Smooth muscle cell (in vitro differentiated cells): Measurements from ENCODE around the gene DNM2. TPM values are rescaled to one million over a fixed set of nuclear protein-coding genes. Genes with fewer than 3 reads are reported as not detected.
A peak's percentile ranks its signal among the peaks of the same experiment; 100 is the strongest.

Experiments used
- DNase-seq: peaks from one replicate; lab custom pipeline; 2025; ENCODE audit not compliant: unreplicated experiment; lab: John Stamatoyannopoulos, UW
- H2AFZ ChIP-seq: fragments of 200-600 bp; sonication (generic); 2 replicates; pipeline ENCODE4 v1.6.0; 2016; ENCODE audit warnings: antibody characterized with exemption, low read depth, mild to moderate bottlenecking
- H3F3A ChIP-seq: fragments of 200-600 bp; sonication (generic); 2 replicates; pipeline ENCODE4 v1.6.0; 2017; ENCODE audit warnings: antibody characterized with exemption, low read depth
- H3K27ac ChIP-seq: fragments of 200-600 bp; sonication (generic); 2 replicates; pipeline ENCODE4 v1.5.1; 2016; ENCODE audit warnings: low read depth, mild to moderate bottlenecking
- H3K27me3 ChIP-seq: fragments of 200-600 bp; sonication (generic); 2 replicates; pipeline ENCODE4 v1.6.1; 2016; ENCODE audit warnings: low read depth, mild to moderate bottlenecking
- H3K36me3 ChIP-seq: fragments of 200-600 bp; sonication (generic); 2 replicates; pipeline ENCODE4 v1.5.1; 2016; ENCODE audit warnings: low read depth
- H3K4me1 ChIP-seq: fragments of 200-600 bp; sonication (generic); 2 replicates; pipeline ENCODE4 v1.5.1; 2016; ENCODE audit warnings: low read depth
- H3K4me2 ChIP-seq: fragments of 200-600 bp; sonication (generic); 2 replicates; pipeline ENCODE4 v1.6.0; 2016; ENCODE audit warnings: mild to moderate bottlenecking
- H3K4me3 ChIP-seq: fragments of 200-600 bp; sonication (generic); 2 replicates; pipeline ENCODE4 v1.5.1; 2016; ENCODE audit warnings: mild to moderate bottlenecking
- H3K79me2 ChIP-seq: fragments of 200-600 bp; sonication (generic); 2 replicates; pipeline ENCODE4 v1.6.0; 2016; ENCODE audit warnings: low read depth, mild to moderate bottlenecking
- H3K9ac ChIP-seq: fragments of 200-600 bp; sonication (generic); 2 replicates; pipeline ENCODE4 v1.6.0; 2016; ENCODE audit warnings: low read depth
- H3K9me3 ChIP-seq: fragments of 200-600 bp; sonication (generic); replicated peaks from 2 replicates; pipeline ENCODE4 v1.5.1; 2016; ENCODE audit warnings: low read depth
- H4K20me1 ChIP-seq: fragments of 200-600 bp; sonication (generic); 2 replicates; pipeline ENCODE4 v1.6.0; 2016; ENCODE audit warnings: low read depth
- CTCF ChIP-seq: fragments of 200-600 bp; sonication (generic); IDR thresholded peaks from 2 replicates; pipeline ENCODE4 v1.5.1; 2017; ENCODE audit warnings: borderline replicate concordance, mild to moderate bottlenecking, antibody characterized with exemption; ENCODE audit not compliant: insufficient read depth, poor library complexity, severe bottlenecking
- WGBS: methylation state at CpG from one replicate; pipeline ENCODE4 v1.1.7; 2016; ENCODE audit warnings: low lambda C conversion rate; 5-methylcytosine and 5-hydroxymethylcytosine counted together
- polyA plus RNA-seq: library from polyadenylated mRNA; unstranded; fragments of >200 nt; fragmentation: Nextera tagmentation; extraction: Ambion mirVana; gene quantifications from 2 replicates; pipeline ENCODE4 v1.2.1, GENCODE V29; 2016
- total RNA-seq: library from RNA; depleted of rRNA; stranded (reverse); fragments of >200 nt; gene quantifications from 2 replicates; pipeline ENCODE4 v1.2.3, GENCODE V29; 2014

The DNM2 gene
- total and polyA plus RNA-seq, 2 experiments from 2014 or later = 65.1 to 93.2 TPM

- Histone ChIP-seq H3K4me1 (peaks cover 3% of the 10 kb centered on the region), H3K27me3 (no peaks in the 10 kb centered on the region), H3K4me2 (peak overlapping the region; percentile 50), H3K36me3 (no peaks in the 10 kb centered on the region), H3K4me3 (no peak overlapping the region), H3K27ac (peak overlapping the region; percentile 99), H3F3A (peaks cover 31% of the 10 kb centered on the region), H4K20me1 (peaks cover 15% of the 10 kb centered on the region), H3K79me2 (peaks cover 28% of the 10 kb centered on the region), H2AFZ (no peak overlapping the region), H3K9ac (peak overlapping the region; percentile 27), H3K9me3 (no peaks in the 10 kb centered on the region)
- WGBS = 32% methylated on average over 9 of the region's 9 CpGs
- peak; percentile 23 for DNase-seq
- TF ChIP-seq CTCF = no peak
Measured at GRCh38 chr19:10812902-10813404, 95.1 kb downstream of the DNM2 start.

GRCh38 chr19:10815007-10815536 is 97.2 kb downstream of the DNM2 start:
- WGBS = 96% methylated on average over 9 of the region's 9 CpGs
- Histone ChIP-seq H3K27me3 (no peaks in the 10 kb centered on the region), H3K4me1 (peaks cover 3% of the 10 kb centered on the region), H3F3A (peaks cover 26% of the 10 kb centered on the region), H3K9ac (no peak overlapping the region), H3K27ac (peak overlapping the region; percentile 99), H3K4me3 (no peak overlapping the region), H3K9me3 (no peaks in the 10 kb centered on the region), H2AFZ (no peak overlapping the region), H4K20me1 (peaks cover 15% of the 10 kb centered on the region), H3K4me2 (peak overlapping the region; percentile 87), H3K79me2 (peaks cover 28% of the 10 kb centered on the region), H3K36me3 (no peaks in the 10 kb centered on the region)
- no peak for DNase-seq
- no peak for TF ChIP-seq CTCF

- H4K20me1 ChIP-seq = peaks cover 15% of the 10 kb centered on the region
- peak overlapping the region; percentile 99 for H3K27ac ChIP-seq
- H3K4me2 ChIP-seq = peak overlapping the region; percentile 87
- no peaks in the 10 kb centered on the region for H3K9me3 ChIP-seq
- H3K9ac ChIP-seq = peak overlapping the region; percentile 98
- TF ChIP-seq CTCF = no peak
- no peaks in the 10 kb centered on the region for H3K27me3 ChIP-seq
- H3K4me1 ChIP-seq = peaks cover 3% of the 10 kb centered on the region
- H3K36me3 ChIP-seq = no peaks in the 10 kb centered on the region
- no peak overlapping the region for H2AFZ ChIP-seq
- 71% methylated on average over 21 of the region's 21 CpGs for WGBS
- peak overlapping the region; percentile 49 for H3K4me3 ChIP-seq
- no peak for DNase-seq
- peaks cover 28% of the 10 kb centered on the region for H3K79me2 ChIP-seq
- H3F3A ChIP-seq = peaks cover 26% of the 10 kb centered on the region
Measured at GRCh38 chr19:10815969-10816644, 98.2 kb downstream of the DNM2 start.
